ENCODE measurements around the gene TMEM234.
"Not testable (repeated sequence)": the region's sequence is repeated elsewhere in the genome, so short reads cannot be mapped to it uniquely, and the experiment has no call there.

TMEM234 gene

DNA sequence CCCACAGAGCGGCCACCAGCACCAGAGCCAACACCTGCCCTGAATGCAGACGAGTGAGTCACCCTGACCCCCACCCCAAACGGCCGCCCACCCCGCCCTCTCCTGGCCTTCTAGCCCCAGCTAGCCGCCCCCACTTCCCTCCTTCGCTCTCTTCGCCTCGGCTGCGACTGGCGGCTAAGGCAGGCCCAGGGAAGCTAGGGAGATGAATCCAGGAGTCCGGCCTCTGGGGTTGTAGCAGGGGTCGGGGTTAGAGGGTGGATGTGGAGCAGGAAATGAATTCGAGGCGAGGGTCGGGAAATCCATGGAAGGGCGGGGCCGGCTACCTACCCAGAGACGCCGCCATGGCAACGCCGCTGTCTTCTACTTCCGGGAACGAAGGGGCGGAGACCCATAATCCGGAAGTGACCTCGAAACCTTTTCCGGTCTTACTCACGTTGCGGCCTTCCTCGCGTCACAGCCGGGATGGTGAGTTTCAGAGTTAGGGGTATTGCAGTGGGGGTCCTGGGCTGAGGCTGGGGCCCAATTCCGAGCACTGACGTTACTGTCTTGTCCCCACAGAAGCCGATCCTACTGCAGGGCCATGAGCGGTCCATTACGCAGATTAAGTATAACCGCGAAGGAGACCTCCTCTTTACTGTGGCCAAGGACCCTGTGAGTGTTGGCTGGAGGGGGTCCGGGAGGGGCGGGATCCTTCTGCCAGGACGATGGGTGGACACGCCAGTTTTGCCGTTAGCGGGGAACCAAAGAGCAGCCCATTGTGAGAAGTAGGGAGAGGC is at the start of gene TMEM234, which contains the start of gene EIF3I:
TMEM234 (minus strand) TSS at position 374 of the 776 bp plus-strand sequence; CDS start at position 343, 31 bp downstream.
EIF3I (plus strand) TSS at position 428 of the 776 bp plus-strand sequence; CDS start at position 463, 35 bp downstream.
- peak; percentile 89 for DNase-seq (ENCODE audit: low read depth)

- DNase-seq (ENCODE audit: low read depth) = no peak
Observed at GRCh38 chr1:32269744-32270143, 47.6 kb upstream of the TMEM234 start.

DNA sequence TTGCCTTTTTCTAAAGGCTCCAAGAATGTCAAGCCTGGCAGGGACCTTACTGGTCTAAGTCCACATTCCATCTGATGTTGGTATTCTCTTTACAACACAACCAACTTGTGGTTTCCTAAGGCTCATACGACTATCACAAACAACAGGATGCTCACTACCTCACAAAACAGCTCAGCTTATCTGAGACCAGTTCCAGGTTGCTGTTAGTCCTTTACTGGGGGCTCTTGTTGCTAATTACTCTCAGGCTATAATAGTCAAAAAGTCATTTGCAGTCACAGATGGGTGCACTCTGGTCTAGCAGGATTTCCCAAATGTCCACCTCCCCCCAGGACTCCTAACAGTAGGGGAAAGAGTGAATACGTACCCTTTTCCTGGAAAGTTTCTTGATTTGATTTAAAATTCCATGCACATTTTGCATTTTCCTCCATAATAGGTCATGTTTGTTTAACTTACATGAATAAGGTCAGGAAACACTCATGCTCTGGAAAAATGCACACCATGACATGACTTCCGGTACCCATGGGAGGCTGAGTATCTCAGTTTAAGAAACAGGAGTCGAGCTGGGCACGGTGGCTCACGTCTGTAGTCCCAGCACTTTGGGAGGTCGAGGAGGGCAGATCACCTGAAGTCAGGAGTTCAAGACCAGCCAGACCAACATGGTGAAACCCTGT is 44.9 kb upstream of the TMEM234 start:
- no peak for DNase-seq (ENCODE audit: low read depth)

GRCh38 chr1:32265846-32266245 is 43.7 kb upstream of the TMEM234 start:
- DNase-seq (ENCODE audit: low read depth) = no peak

DNA sequence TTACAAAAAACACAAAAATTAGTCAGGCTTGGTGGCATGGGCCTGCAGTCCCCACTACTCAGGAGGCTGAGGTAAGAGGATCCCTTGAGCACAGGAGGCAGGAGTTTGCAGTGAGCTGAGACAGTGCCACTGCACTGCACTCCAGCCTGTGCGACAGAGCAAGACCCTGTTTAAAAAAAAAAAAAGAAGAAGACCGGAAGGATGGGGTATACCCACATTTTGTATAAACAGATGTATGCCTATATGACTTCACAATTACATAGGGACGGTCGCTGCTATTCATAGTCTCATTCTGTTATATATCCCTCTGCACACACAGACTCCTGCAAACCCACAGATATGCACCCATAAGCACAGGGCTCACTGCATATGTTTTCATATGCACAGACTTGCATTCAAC is 41.6 kb upstream of the TMEM234 start:
- DNase-seq (ENCODE audit: low read depth) = no peak

DNA sequence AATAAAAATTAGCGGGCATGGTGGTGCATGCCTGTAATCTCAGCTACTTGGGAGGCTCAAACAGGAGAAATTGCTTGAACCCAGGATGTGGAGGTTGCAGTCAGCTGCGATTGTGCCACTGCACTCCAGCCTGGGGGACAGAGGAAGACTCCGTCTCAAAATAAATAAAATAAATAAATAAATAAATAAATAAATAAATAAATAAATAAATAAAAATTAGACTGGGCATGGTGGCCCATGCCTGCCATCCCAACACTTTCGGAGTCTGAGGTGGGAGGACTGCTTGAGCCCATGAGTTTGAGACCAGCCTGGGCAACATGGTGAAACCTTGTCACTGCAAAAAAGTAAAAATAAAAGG is 41.1 kb upstream of the TMEM234 start:
- DNase-seq (ENCODE audit: low read depth) = not testable (repeated sequence)

- DNase-seq (ENCODE audit: low read depth) = no peak
Observed at GRCh38 chr1:32257227-32257508, 35.0 kb upstream of the TMEM234 start.

GRCh38 chr1:32256473-32257226 is 34.5 kb upstream of the TMEM234 start:
- no peak for DNase-seq (ENCODE audit: low read depth)

DNA sequence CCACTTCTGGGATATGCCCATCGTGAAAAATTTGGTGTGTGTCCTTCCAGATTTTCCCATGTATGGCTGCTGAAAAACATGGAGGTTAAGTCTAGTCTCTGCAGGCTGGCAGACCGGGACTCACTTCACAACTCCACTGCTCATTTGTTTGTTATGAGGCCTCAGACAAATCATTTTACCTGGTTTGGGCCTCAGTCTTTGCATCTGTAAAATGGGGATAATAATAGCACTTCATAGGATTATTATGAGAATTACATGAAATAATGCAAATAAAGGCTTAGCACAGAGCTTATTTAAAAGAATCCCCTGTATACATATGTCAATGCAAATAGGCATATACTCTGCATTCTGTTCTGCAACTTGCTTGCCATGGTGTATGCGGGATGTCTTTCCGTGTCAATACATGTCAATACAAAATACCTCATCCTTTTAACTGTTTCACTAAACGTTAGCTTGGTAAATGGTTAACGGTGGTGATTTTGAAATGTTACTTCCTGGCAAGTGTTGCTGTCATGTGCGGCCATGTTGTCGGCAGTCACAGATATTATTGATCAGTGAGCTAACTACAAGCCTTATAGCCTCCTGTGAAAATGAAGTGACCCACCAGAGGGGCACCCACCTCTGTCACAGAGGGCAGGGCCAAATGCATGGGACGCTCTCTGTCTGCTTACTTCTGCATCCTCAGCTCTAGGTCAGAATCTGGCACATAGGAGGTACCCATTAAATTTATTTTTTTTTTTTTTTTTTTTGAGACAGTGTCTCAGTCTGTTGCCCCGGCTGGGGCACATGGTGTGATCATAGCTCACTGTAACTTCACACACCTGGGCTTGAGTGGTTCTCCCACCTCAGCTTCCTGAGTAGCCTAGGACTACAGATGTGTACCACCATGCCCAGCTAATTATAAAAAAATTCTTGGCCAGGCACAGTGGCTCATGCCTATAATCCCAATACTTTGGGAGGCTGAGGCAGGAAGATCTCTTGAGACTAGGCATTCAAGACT is 33.2 kb upstream of the TMEM234 start:
- DNase-seq (ENCODE audit: low read depth) = no peak

DNA sequence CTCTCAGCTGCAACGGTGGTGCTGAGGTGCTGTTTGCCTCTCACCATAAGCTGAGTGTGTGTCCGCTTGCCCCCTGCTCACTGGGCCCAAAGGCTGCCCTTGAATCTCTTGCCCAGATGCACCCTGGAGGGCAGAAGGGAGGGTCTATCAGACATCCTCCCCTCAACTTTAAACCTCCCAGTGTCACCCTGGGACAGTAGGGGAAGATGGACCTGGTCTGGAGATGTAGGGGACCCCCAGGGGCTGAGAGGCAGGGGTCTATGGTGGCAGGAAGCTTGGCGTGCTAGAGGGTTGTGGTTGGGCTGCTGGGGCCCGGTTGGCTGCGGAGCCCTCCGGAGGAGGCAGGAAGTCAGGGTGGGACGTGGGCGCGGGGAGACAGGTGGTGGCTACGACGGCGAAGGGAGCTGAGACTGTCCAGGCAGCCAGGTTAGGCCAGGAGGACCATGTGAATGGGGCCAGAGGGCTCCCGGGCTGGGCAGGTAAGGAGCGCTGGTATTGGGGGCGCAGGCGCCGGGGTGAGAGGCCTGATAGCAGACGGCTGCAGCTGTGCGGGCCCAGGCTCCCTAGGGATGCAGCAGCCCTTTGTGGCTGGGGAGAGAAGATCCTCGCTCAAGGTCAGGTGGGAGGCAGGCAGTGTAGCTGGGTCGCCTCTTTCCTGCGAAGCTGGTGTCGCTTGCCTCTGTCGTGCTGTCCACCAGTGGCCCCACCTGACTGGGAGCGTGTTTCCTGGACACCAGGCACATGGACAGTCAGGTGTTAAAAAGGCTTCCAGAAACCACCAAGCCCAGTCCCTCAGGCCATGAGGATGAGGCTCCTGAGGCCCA is 29.0 kb upstream of the TMEM234 start, which contains the start of gene LCK:
LCK (plus strand) TSS at position 373 of the 824 bp plus-strand sequence. CDS start 23,065 bp downstream, outside the sequence.
- DNase-seq (ENCODE audit: low read depth) = no peak

- peak; percentile 69 for DNase-seq (ENCODE audit: low read depth)
Observed at GRCh38 chr1:32249831-32250525, 27.8 kb upstream of the TMEM234 start.

GRCh38 chr1:32247983-32248889 is 26.1 kb upstream of the TMEM234 start:
- peak; percentile 62 for DNase-seq (ENCODE audit: low read depth)

GRCh38 chr1:32247452-32247851 is 25.3 kb upstream of the TMEM234 start:
- no peak for DNase-seq (ENCODE audit: low read depth)

GRCh38 chr1:32246888-32247273 is 24.7 kb upstream of the TMEM234 start, which contains the start of gene FAM167B:
FAM167B (plus strand) TSS chr1:32247222; CDS start chr1:32247422, 200 bp downstream.
- no peak for DNase-seq (ENCODE audit: low read depth)

- no peak for DNase-seq (ENCODE audit: low read depth)
Observed at GRCh38 chr1:32242341-32242851, 20.2 kb upstream of the TMEM234 start.

DNA sequence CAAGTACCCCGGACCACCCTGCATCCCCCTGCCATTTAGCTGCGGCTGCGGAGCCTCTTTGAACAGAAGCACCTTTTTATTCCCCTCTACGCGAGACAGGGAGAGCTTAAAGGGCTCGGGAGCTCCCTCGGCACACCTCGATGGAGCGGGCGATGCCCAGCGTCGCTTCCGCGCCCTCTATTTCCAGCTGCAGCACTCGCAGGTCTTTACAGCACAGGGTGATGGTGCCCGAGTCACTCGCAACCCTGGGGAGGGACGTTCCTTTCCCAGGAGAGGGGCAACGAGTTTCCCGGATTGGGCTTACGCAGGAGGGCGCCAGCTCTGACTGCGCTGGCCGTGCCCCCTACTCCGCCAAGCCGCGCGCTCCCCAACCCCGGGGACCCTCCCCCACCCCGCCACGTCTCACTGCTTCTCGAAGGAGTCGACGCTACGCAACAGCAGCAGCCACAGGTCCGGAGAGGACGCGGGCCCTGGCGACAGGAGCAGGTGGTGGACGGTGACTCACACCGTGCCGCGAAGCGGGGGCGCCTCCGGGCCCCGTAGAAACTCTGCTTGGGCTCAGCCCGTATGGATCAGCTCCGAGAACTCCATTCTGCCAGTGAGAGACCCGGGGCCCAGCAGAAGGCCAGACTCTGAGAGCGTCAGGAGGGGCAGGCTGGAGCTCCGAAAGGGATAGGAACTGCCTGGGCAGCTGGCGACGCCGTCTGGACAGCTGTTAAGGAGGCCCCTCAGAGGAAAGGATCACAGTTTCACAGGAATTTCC is 19.0 kb upstream of the TMEM234 start:
- no peak for DNase-seq (ENCODE audit: low read depth)

DNA sequence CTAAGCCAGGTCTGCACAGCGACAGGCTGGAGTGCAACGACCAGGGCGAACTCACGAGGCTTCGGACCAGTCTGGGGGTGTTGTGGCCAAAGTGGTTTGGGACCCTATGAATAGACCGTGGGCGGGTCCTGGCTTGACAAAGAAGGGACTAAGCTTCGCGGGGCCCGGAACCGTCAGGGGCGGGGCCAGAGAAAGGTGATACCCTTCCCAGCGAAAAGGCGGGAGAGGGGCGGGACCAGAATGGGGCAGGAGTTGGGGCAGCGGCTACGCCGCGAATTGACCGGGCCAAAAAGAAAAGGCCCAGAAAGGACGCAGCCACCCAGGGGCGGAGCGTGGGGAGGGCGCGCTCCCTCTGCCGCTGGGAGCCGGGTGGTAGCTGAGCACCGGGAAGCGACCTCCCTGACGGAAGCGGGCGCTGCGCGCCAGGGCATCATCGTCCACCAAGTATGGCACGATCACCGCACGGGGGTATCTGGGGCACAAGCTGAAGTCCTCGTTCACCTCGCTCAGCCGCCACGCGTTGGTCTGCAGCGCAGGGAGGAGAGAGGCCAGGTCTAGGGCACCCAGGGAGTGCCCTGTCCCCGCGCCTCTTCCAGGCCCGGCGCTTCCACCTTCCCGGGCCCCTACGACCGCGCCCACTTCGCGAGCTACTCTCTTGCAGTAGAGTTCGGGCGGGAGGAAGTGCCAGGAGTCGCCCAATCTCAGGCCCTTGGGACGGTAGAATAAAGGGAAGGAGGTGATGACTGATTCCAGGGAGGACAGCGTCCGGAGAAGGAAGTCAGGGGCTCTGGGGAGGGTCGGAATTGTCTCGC is 18.2 kb upstream of the TMEM234 start:
- DNase-seq (ENCODE audit: low read depth) = no peak
